NCI-H187 treated with DMSO at 0.1 percent for 48 hours (cell line): Measurements from ENCODE around the gene BHLHE23.

Source experiments
- DNase-seq: peaks from one replicate; lab custom pipeline; 2025; lab: John Stamatoyannopoulos, UW

Gene BHLHE23

GRCh38 chr20:63009045-63009961 lies 2.5 kb upstream of the BHLHE23 start:
- DNase-seq, result no peak

GRCh38 chr20:63008541-63009044 lies 1.8 kb upstream of the BHLHE23 start:
- DNase-seq, result no peak

- DNase-seq, result no peak
These were observed 1.1 kb upstream of the BHLHE23 start for GRCh38 chr20:63007646-63008488.

- DNase-seq, result no peak
These were observed 539 bp upstream of the BHLHE23 start for GRCh38 chr20:63007360-63007645.

GRCh38 chr20:63005862-63006539 lies 763 bp downstream of the BHLHE23 start:
- DNase-seq, result no peak

GRCh38 chr20:63005365-63005861 lies 1.4 kb downstream of the BHLHE23 start:
- no peak for DNase-seq

GRCh38 chr20:63004607-63005364 lies 2.0 kb downstream of the BHLHE23 start:
- DNase-seq, result no peak

GRCh38 chr20:63003546-63003945 lies 3.2 kb downstream of the BHLHE23 start:
- no peak for DNase-seq

GRCh38 chr20:63002511-63002910 lies 4.3 kb downstream of the BHLHE23 start:
- no peak for DNase-seq

- DNase-seq, result no peak
These were observed 5.8 kb downstream of the BHLHE23 start for GRCh38 chr20:63000958-63001357.

GRCh38 chr20:63000036-63000435 lies 6.7 kb downstream of the BHLHE23 start:
- no peak for DNase-seq

- no peak for DNase-seq
These were observed 7.2 kb downstream of the BHLHE23 start for GRCh38 chr20:62999580-62999979.

GRCh38 chr20:62998449-62998848 lies 8.3 kb downstream of the BHLHE23 start:
- DNase-seq, result no peak

GRCh38 chr20:62997417-62998035 lies 9.2 kb downstream of the BHLHE23 start:
- no peak for DNase-seq

GRCh38 chr20:62996596-62996982 lies 10.2 kb downstream of the BHLHE23 start:
- DNase-seq, result no peak

- no peak for DNase-seq
These were observed 10.7 kb downstream of the BHLHE23 start for GRCh38 chr20:62995898-62996595.

GRCh38 chr20:62995481-62995880 lies 11.3 kb downstream of the BHLHE23 start:
- no peak for DNase-seq

GRCh38 chr20:62994869-62995281 lies 11.9 kb downstream of the BHLHE23 start:
- no peak for DNase-seq

GRCh38 chr20:62993856-62994494 lies 12.8 kb downstream of the BHLHE23 start:
- no peak for DNase-seq

GRCh38 chr20:62991863-62992262 lies 14.9 kb downstream of the BHLHE23 start:
- DNase-seq, result no peak
